GM12878 (cell line): Measurements from ENCODE around the gene ZNF670. TPM values are rescaled to one million over a fixed set of nuclear protein-coding genes. Genes with fewer than 3 reads are reported as not detected.
A peak's percentile ranks its signal among the peaks of the same experiment; 100 is the strongest.

ENCODE experiments used
- ATAC-seq: fragments of 200-7000 bp; cut with Tn5 transposase; 3 replicates; pipeline ENCODE4 v1.9.1; 2020; ENCODE audit warnings: mild to moderate bottlenecking, moderate library complexity
- BruUV-seq: library from RNA; stranded (reverse); fragments of 400-500 nt; replicated peaks from 2 replicates; lab custom pipeline; 2021; lab: Mats Ljungman, UMichigan
- CTCF ChIA-PET: fragments of 300-600 bp; sonication (Branson Sonifier 250); formaldehyde crosslinking; extraction: SDS; loops from one replicate; lab custom pipeline; 2021; ENCODE audit warnings: inconsistent platforms; lab: Yijun Ruan, JAX
- POLR2A ChIA-PET: fragments of 350-600 bp; formaldehyde crosslinking; extraction: SDS; loops from one replicate; lab custom pipeline; 2021; ENCODE audit warnings: inconsistent platforms; lab: Charles Lee
- RAD21 ChIA-PET: fragments of 300-600 bp; sonication (Branson Sonifier 250); formaldehyde crosslinking; loops from one replicate; lab custom pipeline; 2023; ENCODE audit warnings: antibody characterized with exemption; ENCODE audit not compliant: unreplicated experiment; lab: Charles Lee
- SMC1A ChIA-PET: fragments of 300-600 bp; sonication (Branson Sonifier 250); formaldehyde crosslinking; loops from one replicate; lab custom pipeline; 2023; ENCODE audit not compliant: unreplicated experiment, uncharacterized antibody; lab: Charles Lee
- DNase-seq: peaks from one replicate; pipeline ENCODE4 v3.0.0-alpha.2; 2011; ENCODE audit warnings: low read depth, low spot score
- FAIRE-seq: peaks from 3 replicates; lab custom pipeline; 2011; peaks lifted over from hg19 to GRCh38; lab: Jason Lieb, UNC
- H2AFZ ChIP-seq: 2 replicates; pipeline ENCODE4 v1.6.0; 2011; ENCODE audit warnings: low read depth, low read length, control low read depth; ENCODE audit not compliant: control insufficient read depth
- H3K27ac ChIP-seq: 2 replicates; pipeline ENCODE4 v1.5.1; 2011; ENCODE audit warnings: control low read depth; ENCODE audit not compliant: control insufficient read depth, insufficient read depth
- H3K27me3 ChIP-seq, 2 experiments: replicated peaks in 1 of 2; 2 replicates each; pipeline versions ENCODE4 v1.6.0 to v1.6.1; 2011; ENCODE audit warnings: low read length in 1 of 2; ENCODE audit not compliant: control insufficient read depth in 2 of 2, insufficient read depth in 2 of 2
- H3K36me3 ChIP-seq, 2 experiments: 2 replicates each; pipeline ENCODE4 v1.5.1; 2011; ENCODE audit warnings: low read length in 1 of 2; ENCODE audit not compliant: control insufficient read depth in 2 of 2, insufficient read depth in 2 of 2
- H3K4me1 ChIP-seq: 2 replicates; pipeline ENCODE4 v1.6.1; 2011; ENCODE audit warnings: mild to moderate bottlenecking, low read length, moderate library complexity, mixed read lengths; ENCODE audit not compliant: control insufficient read depth, insufficient read depth
- H3K4me2 ChIP-seq: 2 replicates; pipeline ENCODE4 v1.6.0; 2011; ENCODE audit warnings: control low read depth; ENCODE audit not compliant: control insufficient read depth, insufficient read depth
- H3K4me3 ChIP-seq: fragments of 200-600 bp; sonication (generic); 2 replicates; pipeline ENCODE4 v1.5.1; 2016
- H3K79me2 ChIP-seq: 2 replicates; pipeline ENCODE4 v1.6.0; 2011; ENCODE audit warnings: low read length; ENCODE audit not compliant: control insufficient read depth, insufficient read depth
- H3K9ac ChIP-seq: 2 replicates; pipeline ENCODE4 v1.8.0; 2011; ENCODE audit warnings: low read length, control low read depth, mixed read lengths; ENCODE audit not compliant: control insufficient read depth, insufficient read depth
- H3K9me3 ChIP-seq: replicated peaks from 3 replicates; pipeline ENCODE4 v1.5.1; 2011; ENCODE audit warnings: mild to moderate bottlenecking, low read length; ENCODE audit not compliant: control insufficient read depth, insufficient read depth
- H4K20me1 ChIP-seq: 2 replicates; pipeline ENCODE4 v1.6.0; 2011; ENCODE audit not compliant: control insufficient read depth, insufficient read depth
- BACH1 ChIP-seq: fragments of 450-650 bp; IDR thresholded peaks from 2 replicates; pipeline ENCODE4 v1.6.1; 2017; ENCODE audit warnings: mild to moderate bottlenecking, borderline replicate concordance
- BMI1 ChIP-seq: fragments of 450-650 bp; IDR thresholded peaks from 2 replicates; pipeline ENCODE4 v1.6.1; 2016; ENCODE audit warnings: mild to moderate bottlenecking, moderate library complexity, borderline replicate concordance
- CTCF ChIP-seq, 3 experiments: IDR thresholded peaks in 2 of 3; conservative IDR thresholded peaks in 1 of 3; 2 replicates each; pipeline ENCODE4 v1.5.1; 2011; ENCODE audit warnings: low read depth in 3 of 3, low read length in 3 of 3, mild to moderate bottlenecking in 3 of 3, control low read depth in 2 of 3, moderate library complexity in 2 of 3, inconsistent platforms in 1 of 3, mixed read lengths in 1 of 3; ENCODE audit not compliant: control insufficient read depth in 2 of 3, insufficient read depth in 1 of 3; ENCODE audit errors: extremely low read depth in 1 of 3
- HCFC1 ChIP-seq: fragments of 150-350 bp; IDR thresholded peaks from 2 replicates; pipeline ENCODE4 v1.6.1; 2014; ENCODE audit warnings: low read length
- HDAC6 ChIP-seq: fragments of 200-600 bp; sonication (generic); IDR thresholded peaks from one replicate; pipeline ENCODE4 v1.8.0; 2017; ENCODE audit warnings: antibody characterized with exemption; ENCODE audit not compliant: unreplicated experiment
- NFIC ChIP-seq: IDR thresholded peaks from 2 replicates; pipeline ENCODE4 v1.6.1; 2012; ENCODE audit warnings: low read depth, mild to moderate bottlenecking, inconsistent platforms, low read length, moderate library complexity
- PKNOX1 ChIP-seq: fragments of 450-650 bp; IDR thresholded peaks from 2 replicates; pipeline ENCODE4 v1.6.1; 2016; ENCODE audit warnings: mild to moderate bottlenecking
- USF2 ChIP-seq: IDR thresholded peaks from 2 replicates; pipeline ENCODE4 v1.6.1; 2011; ENCODE audit warnings: low read depth, low read length, improper control_type of control experiment, borderline replicate concordance
- WGBS: methylation state at CpG from one replicate; pipeline ENCODE4 v1.1.6; 2016; ENCODE audit warnings: low lambda C conversion rate; ENCODE audit not compliant: insufficient replicate concordance, insufficient coverage; ENCODE audit errors: missing lambda C conversion rate; 5-methylcytosine and 5-hydroxymethylcytosine counted together
- in situ Hi-C: fragments of 300-500 bp; cut with MboI; formaldehyde crosslinking; loops from 9 replicates; pipeline ENCODE4 v1.14.3; 2018; ENCODE audit warnings: mixed read lengths
- intact Hi-C: fragments of 100-400 bp; cut with micrococcal nuclease; formaldehyde crosslinking; loops from one replicate; pipeline ENCODE4 v1.14.2; 2022; ENCODE audit not compliant: unreplicated experiment
- polyA plus RNA-seq, 11 experiments: library from polyadenylated mRNA; depleted of rRNA in 4 of 11; unstranded in 6 of 11; stranded (reverse) in 5 of 11; fragments of >200 nt; fragmentation: Nextera tagmentation in 4 of 11; fragmentation: Illumina TruSeq in 1 of 11; extraction: Ambion mirVana in 4 of 11; extraction: Trizol in 1 of 11; gene quantifications; 1 replicate in 1 of 11; 2 replicates in 10 of 11; pipeline versions ENCODE4 v1.2.1 to v1.2.3, GENCODE V29; 2011 to 2016; ENCODE audit warnings: inconsistent platforms in 2 of 11, missing spikeins in 2 of 11, low read depth in 1 of 11
- total RNA-seq, 4 experiments: library from RNA; depleted of rRNA in 3 of 4; stranded (reverse); fragments of >200 nt in 3 of 4; fragmentation: Illumina TruSeq in 1 of 4; extraction: Trizol in 1 of 4; gene quantifications; 2 replicates each; pipeline versions ENCODE4 v1.2.1 to v1.2.3, GENCODE V29; 2013 to 2021
- TF ChIP-seq, protein P1 (sequence below): IDR thresholded peaks from 2 replicates; pipeline ENCODE4 v1.6.1; 2012; ENCODE audit warnings: low read depth, low read length, improper control_type of control experiment

The ZNF670 gene
- total and polyA plus RNA-seq, 10 of the 15 experiments (the other 5 are each of a cell fraction or from before 2014, with no cell fraction given), result 3.0 to 9.0 (median 5.3) TPM

- no peak for TF ChIP-seq USF2
- TF ChIP-seq NFIC, result no peak
Measured at GRCh38 chr1:247111259-247111699, 32.7 kb upstream of the ZNF670 start (continued).

GRCh38 chr1:247110627-247111258, 32.1 kb upstream of the ZNF670 start:
- ATAC-seq, result no peak
- Histone ChIP-seq H3K36me3 (no peaks in the 10 kb centered on the region), H3K4me2 (0 out of 2 replicates have a peak overlapping the region, but pooled peaks have one; percentile 30), H3K27me3 (peaks cover 1 to 5% of the 10 kb centered on the region in 2 experiments; a peak in 3 of 4 replicates), H3K9ac (no peak overlapping the region), H3K27ac (no peak overlapping the region), H3K4me3 (no peak overlapping the region), H2AFZ (no peak overlapping the region), H3K79me2 (no peaks in the 10 kb centered on the region), H4K20me1 (no peaks in the 10 kb centered on the region), H3K4me1 (no peaks in the 10 kb centered on the region), H3K9me3 (peaks cover 4% of the 10 kb centered on the region)
- 31% methylated on average over 25 of the region's 30 CpGs for WGBS
- POLR2A ChIA-PET, result no interaction called here
- no peak for FAIRE-seq
- no peak for DNase-seq
- TF ChIP-seq BACH1, result no peak
- intact Hi-C loops (no loop called here), in situ Hi-C loops (no loop called here)
- CTCF ChIA-PET, result no interaction called here
- RAD21 ChIA-PET, result no interaction called here
- no TSS peak for BruUV-seq
- SMC1A ChIA-PET, result no interaction called here

DNA sequence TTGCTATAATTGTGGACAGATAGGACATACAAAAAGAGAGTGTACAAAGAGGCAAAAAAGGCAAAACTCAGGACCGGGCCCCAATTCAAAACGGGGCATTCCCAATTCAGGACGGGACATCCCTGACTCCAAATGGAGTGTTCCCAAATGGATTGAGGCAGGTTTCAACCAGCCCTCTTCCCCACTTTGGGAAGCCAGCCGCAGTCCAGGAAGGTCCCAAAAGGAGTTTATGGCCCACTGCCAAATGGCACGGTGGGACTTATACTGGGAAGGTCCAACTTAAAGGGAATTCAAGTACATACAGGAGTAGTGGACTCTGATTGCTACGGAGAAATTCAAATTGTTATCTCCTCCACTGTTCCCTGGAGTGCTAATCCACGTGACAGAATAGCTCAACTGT, 29.1 kb upstream of the ZNF670 start:
- ChIA-PET RAD21 (no interaction called here), SMC1A (no interaction called here), POLR2A (no interaction called here), CTCF (no interaction called here)
- Histone ChIP-seq H3K27ac (no peak overlapping the region), H3K79me2 (peaks cover 10% of the 10 kb centered on the region), H3K9ac (no peak overlapping the region), H3K9me3 (peaks cover 11% of the 10 kb centered on the region), H2AFZ (no peak overlapping the region), H3K4me2 (no peak overlapping the region), H4K20me1 (no peaks in the 10 kb centered on the region), H3K4me3 (no peak overlapping the region), H3K27me3 (peaks cover 1 to 5% of the 10 kb centered on the region in 2 experiments; a peak in 3 of 4 replicates), H3K36me3 (no peaks in the 10 kb centered on the region), H3K4me1 (no peaks in the 10 kb centered on the region)
- no peak for DNase-seq
- intact Hi-C loops (no loop called here), in situ Hi-C loops (no loop called here)
- FAIRE-seq, result no peak
- no peak for ATAC-seq
- no TSS peak for BruUV-seq
- 51% methylated on average over 7 of the region's 7 CpGs for WGBS
- TF ChIP-seq CTCF (IDR thresholded peaks at IDR 0.05 in 2 of 3, conservative IDR thresholded peaks at IDR 0.05 in 1 of 3; ENCODE audit: control insufficient read depth in 2 of 3, extremely low read depth in 1 of 3, insufficient read depth in 1 of 3, low read depth in 3 of 3, low read length in 3 of 3), result no peak
- TF ChIP-seq USF2, result no peak
- TF ChIP-seq HCFC1, result no peak
- no peak for TF ChIP-seq BMI1
- TF ChIP-seq PKNOX1, result no peak
- TF ChIP-seq, protein P1, sequence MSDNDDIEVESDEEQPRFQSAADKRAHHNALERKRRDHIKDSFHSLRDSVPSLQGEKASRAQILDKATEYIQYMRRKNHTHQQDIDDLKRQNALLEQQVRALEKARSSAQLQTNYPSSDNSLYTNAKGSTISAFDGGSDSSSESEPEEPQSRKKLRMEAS, result no peak
- TF ChIP-seq HDAC6, result no peak
